Ovary (tissue), 3 donors: ENCODE measurements around the gene OCEL1.

Experiments used
- POLR2A ChIP-seq: fragments of 450-650 bp; IDR thresholded peaks from one replicate; pipeline ENCODE4 v1.6.1; 2017; ENCODE audit warnings: antibody characterized with exemption, mild to moderate bottlenecking, moderate library complexity
- TF ChIP-seq, protein P1 (sequence below), 3 donors: fragments of 450-650 bp in 2 of 3; fragments of 200-600 bp in 1 of 3; IDR thresholded peaks; one replicate each; pipeline versions ENCODE4 v1.5.1 to v1.8.0; 2016 to 2022; ENCODE audit warnings: antibody characterized with exemption in 3 of 3, mild to moderate bottlenecking in 1 of 3
- donor health status: DM: no; HTN: no; CAD: no.

- TF ChIP-seq, protein P1, sequence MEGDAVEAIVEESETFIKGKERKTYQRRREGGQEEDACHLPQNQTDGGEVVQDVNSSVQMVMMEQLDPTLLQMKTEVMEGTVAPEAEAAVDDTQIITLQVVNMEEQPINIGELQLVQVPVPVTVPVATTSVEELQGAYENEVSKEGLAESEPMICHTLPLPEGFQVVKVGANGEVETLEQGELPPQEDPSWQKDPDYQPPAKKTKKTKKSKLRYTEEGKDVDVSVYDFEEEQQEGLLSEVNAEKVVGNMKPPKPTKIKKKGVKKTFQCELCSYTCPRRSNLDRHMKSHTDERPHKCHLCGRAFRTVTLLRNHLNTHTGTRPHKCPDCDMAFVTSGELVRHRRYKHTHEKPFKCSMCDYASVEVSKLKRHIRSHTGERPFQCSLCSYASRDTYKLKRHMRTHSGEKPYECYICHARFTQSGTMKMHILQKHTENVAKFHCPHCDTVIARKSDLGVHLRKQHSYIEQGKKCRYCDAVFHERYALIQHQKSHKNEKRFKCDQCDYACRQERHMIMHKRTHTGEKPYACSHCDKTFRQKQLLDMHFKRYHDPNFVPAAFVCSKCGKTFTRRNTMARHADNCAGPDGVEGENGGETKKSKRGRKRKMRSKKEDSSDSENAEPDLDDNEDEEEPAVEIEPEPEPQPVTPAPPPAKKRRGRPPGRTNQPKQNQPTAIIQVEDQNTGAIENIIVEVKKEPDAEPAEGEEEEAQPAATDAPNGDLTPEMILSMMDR (IDR thresholded peaks at IDR 0.05), result no peak
- no peak for TF ChIP-seq POLR2A
Observed at GRCh38 chr19:17194608-17195007, 31.4 kb upstream of the OCEL1 start.
